A673 (cell line): ENCODE measurements around the gene BCL2L12.

Experiments
- EZH2 ChIP-seq: fragments of 200-600 bp; sonication (generic); IDR thresholded peaks from 2 replicates; pipeline ENCODE4 v1.6.1; 2017; ENCODE audit warnings: borderline replicate concordance, low read depth, mild to moderate bottlenecking, mixed read lengths, antibody characterized with exemption, low read length; ENCODE audit not compliant: poor library complexity, severe bottlenecking
- TF ChIP-seq, protein P1 (sequence below): fragments of 300-800, 200-600 bp; sonication (generic); conservative IDR thresholded peaks from 2 replicates; pipeline ENCODE4 v1.5.1; 2017; ENCODE audit warnings: low read depth, mild to moderate bottlenecking, antibody characterized with exemption, low read length, moderate library complexity, mixed read lengths

- TF ChIP-seq, protein P1, sequence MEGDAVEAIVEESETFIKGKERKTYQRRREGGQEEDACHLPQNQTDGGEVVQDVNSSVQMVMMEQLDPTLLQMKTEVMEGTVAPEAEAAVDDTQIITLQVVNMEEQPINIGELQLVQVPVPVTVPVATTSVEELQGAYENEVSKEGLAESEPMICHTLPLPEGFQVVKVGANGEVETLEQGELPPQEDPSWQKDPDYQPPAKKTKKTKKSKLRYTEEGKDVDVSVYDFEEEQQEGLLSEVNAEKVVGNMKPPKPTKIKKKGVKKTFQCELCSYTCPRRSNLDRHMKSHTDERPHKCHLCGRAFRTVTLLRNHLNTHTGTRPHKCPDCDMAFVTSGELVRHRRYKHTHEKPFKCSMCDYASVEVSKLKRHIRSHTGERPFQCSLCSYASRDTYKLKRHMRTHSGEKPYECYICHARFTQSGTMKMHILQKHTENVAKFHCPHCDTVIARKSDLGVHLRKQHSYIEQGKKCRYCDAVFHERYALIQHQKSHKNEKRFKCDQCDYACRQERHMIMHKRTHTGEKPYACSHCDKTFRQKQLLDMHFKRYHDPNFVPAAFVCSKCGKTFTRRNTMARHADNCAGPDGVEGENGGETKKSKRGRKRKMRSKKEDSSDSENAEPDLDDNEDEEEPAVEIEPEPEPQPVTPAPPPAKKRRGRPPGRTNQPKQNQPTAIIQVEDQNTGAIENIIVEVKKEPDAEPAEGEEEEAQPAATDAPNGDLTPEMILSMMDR: no peak
- TF ChIP-seq EZH2: no peak
These were observed 25.4 kb upstream of the BCL2L12 start, which contains the start of gene RRAS for GRCh38 chr19:49640113-49640898.
